GM21526 (cell line): ENCODE results near the gene UBE2O.
"Not testable (repeated sequence)": the region's sequence is repeated elsewhere in the genome, so short reads cannot be mapped to it uniquely, and the experiment has no call there.

Experiments used
- ATAC-seq: cut with Tn5 transposase; IDR thresholded peaks from one replicate; pipeline ENCODE4 v1.9.1; 2021; ENCODE audit warnings: moderate library complexity; ENCODE audit not compliant: unreplicated experiment, low FRiP score

Gene UBE2O

DNA sequence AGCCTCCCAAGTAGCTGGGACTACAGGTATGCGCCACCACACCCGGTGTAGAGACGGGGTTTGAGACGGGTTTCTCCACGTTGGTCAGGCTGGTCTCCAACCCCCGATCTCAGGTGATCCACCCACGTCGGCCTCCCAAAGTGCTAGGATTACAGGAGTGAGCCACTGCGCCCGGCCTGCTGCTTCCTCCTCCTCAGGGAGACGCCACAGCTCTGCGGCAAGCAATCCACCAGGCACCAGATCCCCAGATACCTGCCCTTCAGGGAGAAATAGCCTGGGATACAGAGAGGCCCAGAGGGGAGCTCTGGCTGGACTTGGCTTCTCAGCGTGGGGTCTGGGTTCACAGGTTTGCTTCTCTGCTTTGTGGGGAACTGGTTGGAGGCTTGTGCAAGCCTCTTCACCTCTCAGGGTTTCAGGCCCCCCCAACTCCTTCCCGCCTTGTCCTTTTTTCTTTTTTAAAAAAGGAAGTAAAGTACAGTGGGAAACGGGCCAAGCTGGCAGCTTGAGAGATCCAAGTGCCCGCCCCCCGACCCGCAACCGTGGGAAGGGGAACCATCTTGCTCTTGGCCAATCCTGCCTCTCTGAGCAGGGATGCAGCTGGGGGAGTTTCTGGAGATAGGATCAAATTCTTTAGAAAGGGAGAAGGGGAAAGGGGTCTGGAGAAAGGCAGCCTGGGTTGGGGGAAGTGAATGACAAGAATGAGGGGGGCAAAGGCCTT lies 71.2 kb downstream of the UBE2O start:
- ATAC-seq, result no peak

DNA sequence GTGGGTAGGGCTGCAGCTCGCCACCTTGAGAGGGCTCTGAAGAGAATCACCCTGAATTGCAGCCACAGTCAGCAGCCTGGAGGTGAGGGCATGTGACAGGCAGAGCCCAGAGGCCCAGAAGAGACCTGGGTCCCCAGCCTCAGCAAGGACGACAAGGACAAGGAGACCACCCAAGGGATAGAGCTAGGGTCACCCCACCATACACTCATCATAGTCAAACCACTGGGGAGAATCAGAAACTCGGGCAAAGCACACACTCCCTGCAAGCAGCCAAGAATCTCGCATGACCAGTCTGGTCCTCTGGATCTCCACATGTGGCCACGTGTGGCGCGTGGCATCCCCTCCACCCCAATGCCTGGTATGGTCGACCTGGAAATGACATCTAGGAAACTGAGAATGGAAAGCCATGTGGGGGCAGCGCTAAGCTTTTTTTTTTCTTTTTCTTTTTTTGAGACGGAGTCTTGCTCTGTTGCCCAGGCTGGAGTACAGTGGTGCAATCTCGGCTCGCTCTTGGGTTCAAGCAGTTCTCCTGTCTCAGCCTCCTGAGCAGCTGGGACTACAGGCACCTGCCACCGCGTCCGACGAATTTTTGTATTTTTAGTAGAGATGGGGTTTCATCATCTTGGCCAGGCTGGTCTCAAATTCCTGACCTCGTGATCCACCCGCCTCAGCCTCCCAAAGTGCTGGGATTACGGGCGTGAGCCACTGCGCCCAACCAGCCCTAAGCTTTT lies 73.1 kb downstream of the UBE2O start:
- ATAC-seq, result no peak

DNA sequence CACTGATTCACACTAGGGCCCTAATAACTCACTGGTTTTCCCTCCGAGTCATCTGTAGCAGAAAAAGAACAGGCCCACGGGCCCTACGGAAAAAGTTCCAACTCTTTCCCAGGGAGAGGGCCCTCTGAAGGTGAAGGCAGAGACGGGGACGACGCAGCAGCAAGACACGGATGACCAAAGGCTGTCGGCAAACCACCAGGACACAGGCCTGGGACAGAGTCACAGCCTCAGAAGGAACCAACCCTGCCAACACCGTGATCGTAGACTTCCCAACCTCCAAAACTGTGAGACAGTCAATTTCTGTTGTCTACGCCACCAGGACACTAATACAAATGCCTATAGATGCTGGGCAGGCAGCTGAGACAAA lies 73.7 kb downstream of the UBE2O start:
- no peak for ATAC-seq

DNA sequence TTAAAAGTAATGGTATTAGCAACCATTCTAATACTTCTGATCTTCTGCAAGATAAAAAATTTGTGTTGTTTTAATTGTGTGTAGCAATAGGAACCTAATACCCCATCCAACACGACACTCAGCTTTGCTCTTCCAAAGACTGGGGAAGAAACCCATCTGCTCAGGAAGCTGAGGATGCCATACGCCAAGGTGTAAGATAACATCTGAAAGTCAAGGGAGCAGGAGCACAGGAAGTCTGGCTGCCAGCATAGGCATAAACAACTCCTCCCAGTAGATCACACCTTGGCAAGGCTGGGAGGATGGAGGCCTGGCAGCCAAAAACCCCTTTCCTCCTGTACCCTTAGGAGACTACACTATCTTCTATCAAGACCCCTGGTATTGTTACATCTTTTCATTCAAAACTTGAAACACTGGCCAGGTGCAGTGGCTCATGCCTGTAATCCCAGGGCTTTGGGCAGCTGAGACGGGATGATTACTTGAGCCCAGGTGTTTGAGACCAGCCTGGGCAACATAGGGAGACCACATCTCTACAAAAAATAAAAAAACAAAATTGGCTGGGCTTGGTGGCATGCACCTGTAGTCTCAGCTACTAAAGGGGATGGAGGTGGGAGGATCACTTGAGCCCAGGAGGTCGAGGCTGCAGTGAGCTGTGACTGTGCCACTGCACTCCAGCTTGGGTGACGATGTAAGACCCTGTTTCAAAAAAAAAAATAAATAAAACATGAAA lies 74.2 kb downstream of the UBE2O start:
- ATAC-seq, result no peak

DNA sequence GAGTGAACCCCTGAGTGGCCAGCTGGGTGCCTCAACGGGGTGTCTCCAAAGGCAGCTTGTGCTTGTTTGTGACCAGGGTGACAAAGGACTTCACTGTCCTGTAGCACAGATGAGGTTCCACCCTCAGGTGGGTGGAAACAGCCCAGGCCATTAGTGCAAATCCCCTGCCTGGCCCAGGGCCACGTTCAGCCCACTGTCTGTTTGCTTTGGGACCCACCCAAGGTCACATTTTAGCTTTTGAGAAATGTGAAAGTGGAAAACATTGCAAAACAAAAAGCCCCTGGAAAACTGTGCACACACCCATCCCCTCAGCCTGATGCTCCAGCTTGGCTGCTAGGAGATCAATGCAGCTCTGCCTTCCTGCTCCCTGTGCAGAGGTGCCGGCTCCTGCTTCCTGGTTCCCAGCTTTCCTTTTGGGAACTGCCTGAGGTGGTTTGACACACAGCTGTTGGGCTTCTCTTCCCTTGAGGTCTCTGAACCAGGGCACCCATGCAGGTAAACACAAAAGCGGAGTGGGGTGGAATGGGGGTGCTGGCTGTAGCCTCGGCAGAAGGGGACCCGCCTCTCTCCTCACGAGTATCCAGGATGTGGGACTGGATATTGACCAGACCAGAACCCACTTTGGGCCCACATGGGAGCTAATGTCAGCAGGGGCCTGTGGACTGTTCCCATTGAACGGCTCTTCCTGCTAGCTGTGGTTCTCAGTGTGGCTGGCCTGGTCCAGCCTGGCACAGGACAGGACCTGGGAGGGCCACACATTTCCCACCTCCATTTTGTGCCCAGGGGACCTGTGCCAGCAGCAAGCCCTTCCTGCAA lies 76.4 kb downstream of the UBE2O start:
- ATAC-seq, result no peak

DNA sequence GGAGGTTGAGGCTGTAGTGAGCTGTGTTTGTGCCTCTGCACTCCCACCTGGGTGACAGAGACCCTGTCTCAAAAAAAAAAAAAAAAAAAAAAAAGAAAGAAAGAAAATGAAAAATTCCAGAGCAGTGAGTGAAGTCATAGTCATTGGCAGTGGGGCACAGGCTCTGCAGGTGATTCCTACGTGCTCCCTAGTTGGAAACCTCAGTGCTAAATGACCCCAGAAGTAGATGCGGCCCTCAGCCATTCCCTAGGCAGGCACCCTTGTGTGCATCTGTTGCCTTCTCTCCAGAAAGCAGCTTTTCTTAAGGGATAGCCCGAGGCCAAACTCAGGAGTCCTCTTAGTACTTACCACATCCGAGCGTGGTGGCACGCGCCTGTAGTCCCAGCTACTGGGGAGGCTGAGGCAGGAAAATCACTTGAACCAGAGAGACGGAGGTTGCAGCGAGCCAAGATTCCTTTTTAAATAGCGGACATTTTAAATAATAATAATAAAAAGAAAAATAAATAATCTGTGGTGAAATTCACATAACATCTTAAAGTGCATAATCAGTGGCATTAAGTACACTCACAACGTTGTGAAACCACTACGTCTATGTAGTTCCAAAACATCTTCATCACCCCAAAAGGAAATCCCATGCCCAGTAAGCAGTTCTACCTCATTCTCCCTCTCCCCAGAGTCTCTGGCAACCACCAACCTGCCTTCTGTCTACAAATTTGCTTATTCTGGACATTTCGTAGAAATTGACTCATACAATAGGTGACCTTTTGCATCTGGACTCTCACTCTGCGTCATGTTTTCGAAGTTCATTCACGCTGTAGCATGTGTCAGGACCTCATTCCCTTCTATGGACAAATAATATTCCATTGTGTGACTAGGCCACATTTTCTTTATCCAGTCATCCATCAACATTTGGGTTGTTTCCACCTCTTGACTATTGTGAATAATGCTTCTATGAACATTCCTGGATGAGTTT lies 81.0 kb downstream of the UBE2O start:
- ATAC-seq, result no peak

DNA sequence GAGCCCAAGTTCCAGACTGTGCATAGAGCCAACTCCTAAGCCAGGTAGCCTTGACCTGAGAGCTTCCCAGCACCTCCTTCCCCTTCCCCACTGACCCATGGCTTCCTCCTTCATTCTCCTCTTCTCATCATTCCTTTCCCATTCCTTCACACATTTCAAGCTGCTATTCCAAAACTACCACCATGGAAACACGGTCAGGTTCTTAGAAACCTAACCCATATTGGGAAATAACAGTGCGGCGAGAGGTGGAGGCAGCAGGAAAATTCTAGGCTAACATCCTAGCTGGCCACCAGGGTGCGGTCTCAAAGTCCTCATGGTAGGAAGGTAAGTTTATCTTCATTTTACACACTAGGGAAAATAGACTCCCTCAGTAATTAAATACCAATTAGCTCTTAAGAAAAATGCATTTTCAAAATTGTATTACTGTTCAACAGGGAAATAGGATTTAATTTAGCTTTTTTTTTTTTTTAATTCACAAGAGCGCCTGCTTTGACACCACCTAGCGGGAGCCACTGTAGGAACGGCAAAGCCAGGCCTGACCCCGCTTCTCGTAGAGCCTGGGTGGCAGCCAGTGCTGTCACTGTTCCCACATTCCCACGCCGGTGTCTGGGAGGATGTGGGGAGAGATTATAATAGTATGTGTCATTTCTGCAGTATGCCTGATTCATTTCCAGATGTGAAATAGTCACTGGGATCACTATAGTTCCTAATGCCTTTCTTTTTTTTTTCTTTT lies 82.5 kb downstream of the UBE2O start:
- ATAC-seq, result no peak

DNA sequence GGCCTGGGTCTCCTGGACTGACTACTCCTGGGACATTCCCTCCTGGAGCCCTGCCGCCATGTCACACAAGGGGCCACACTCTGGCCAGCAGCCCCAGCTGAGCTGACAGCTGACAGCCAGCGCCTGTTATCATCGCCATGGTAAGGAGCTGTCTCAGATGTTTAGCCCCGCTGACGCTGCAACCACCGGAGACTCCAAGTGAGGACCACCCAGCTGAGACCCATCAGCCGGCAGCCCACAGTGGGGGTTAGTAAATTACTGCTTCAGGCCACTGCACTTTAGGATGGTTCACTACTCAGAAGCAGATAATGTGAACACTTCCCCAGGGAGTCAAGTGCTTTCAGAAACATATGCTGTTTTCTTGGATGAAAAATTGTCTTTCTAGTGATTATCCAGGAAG lies 83.1 kb downstream of the UBE2O start:
- ATAC-seq, result no peak

DNA sequence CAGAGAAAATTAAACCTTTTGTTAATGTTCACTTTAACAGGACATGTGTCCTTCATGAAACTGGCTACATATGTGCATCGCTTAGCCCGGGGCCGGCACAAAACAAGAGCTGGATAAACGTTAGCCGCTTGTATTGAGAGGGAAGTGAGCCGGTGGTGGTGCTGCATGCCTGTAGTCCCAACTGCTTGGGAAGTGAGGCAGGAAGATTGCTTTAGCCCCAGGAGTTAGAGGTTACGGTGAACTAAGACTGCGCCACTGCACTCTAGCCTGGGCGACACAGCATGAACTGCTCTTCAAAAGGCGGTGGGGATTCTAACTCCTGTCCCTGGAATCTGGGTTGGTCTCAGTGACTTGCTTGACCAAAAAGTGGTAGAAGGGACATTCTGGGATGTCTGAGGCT lies 83.6 kb downstream of the UBE2O start:
- ATAC-seq, result no peak

DNA sequence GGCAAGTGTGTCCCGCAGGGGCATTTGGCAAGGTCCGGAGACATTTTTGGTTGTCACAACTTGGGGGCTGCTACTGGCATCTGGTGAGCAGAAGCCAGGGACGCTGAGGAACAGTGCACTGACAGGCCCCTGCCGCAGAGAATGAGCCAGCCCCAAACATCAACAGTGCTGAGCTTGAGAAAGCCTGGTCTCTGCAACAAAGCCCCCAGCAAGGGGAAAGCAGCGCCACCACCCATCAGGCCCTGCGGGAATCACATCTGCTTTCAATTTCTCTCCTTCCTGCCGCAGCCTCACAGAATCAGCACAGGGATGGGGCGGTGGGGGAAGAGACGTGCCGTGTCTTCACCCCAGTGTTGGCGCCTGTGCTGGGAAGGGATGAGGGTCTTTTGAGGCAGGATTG lies 84.4 kb downstream of the UBE2O start:
- ATAC-seq, result no peak

DNA sequence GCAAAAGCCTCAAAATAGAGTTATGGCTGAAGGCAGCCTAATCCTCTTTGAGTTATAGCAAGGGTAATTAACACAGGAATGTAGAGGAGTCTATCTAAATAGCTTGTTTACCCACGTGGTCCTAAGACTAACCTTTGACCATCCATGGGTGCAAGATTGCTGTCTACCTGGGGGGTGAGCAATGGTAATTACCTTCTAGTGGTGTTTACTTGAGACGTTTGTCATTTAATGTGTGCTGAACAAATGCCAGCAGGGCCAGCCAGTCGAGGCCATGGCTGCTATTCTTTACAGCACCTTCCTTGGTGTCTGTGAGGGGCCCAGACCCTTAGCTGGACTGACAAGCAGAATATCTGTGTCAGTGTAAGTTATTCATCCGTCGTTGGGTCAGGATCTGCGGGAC lies 85.3 kb downstream of the UBE2O start:
- ATAC-seq, result no peak

DNA sequence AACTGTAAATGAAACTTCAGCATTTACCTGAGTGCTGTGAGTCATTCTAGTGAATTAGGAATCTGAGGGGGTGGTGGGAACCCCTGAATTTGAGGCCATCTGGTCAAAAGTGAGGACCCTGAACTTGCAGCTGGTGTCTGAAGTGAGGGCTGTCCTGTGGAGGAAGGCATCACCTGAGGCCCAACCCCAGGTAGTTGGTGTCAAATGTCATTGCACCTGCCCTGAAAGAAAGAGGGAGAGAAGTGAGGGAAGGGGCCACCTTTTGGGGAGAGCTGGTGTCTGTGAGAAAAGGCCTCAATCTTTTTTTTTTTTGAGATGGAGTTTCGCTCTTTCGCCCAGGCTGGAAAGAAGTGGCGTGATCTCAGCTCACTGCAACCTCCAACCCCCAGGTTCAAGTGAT lies 86.7 kb downstream of the UBE2O start:
- no peak for ATAC-seq

DNA sequence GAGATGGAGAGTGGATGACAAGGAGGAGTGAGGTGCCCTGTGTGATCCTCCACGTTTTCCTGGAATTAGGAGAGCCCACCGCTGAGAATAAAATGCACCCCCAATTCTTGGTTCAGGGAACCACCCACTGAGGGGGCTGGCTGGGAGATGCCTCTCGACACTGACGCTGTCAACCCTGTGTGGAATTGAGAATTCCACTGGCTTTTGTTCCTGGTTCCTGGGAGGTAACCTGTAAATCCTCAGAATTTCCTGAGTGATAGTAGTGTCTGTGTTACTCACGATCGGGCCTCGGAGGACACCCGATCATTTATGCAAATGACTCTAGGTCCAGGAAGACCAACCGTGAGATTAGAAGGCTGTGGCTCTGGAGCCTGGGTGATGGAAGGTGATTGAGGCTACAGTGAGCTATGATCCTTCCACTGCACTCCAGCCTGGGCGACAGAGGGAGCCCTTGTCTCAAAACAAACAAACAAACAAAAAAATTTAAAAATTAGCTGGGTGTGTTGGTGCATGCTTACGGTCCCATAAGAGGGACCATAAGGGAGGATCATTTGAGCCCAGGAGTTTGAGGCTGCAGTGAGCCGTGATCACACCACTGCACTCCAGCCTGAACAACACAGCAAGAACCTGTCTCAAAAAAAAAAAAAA lies 87.6 kb downstream of the UBE2O start:
- no peak for ATAC-seq

DNA sequence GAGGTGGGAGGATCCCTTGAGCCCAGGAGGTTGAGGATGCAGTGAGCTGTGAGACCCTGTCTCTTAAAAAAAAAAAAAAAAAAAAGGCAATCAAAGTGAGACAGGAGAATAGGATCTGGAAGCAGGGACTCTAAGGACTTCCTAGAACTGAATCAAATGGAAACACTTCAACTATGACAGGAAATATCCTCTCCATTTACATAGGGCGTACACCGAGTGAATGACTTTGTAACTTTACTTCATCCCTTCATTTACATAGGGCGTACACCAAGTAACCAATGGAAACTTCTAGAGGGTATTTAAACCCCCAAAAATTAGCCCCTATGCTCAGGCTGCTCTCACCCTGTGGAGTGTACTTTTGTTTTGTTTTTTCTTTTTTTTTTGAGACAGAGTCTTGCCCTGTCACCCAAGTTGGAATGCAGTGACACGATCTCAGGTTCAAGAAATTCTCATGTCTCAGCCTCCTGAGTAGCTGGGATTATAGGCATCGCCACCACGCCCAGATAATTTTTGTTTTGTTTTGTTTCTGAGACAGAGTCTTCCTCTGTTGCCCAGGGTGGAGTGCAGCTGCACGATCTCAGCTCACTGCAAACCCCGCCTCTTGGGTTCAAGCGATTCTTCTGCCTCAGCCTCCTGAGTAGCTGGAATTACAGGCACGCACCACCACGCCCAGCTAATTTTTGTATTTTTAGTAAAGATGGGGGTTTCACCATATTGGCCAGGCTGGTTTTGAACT lies 89.7 kb downstream of the UBE2O start:
- no peak for ATAC-seq

DNA sequence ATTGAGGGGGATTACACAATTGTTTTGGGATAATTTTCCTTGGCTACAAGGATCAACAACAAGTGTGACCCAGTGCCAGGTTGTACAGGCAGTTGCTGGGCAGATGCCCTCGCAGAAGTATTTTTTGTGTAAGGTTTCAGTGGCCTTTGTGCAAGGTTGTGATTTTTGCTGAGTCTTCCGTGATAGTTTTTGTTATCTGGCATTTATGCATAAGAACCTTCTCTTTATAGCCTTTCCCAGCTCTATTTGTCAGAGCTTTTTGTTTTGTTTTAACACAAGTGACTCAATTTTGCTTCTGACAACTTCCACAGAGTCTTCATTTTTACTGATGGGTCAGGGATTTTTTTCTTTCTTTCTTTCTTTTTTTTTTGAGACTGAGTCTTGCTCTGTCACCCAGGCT lies 92.5 kb downstream of the UBE2O start:
- no peak for ATAC-seq

DNA sequence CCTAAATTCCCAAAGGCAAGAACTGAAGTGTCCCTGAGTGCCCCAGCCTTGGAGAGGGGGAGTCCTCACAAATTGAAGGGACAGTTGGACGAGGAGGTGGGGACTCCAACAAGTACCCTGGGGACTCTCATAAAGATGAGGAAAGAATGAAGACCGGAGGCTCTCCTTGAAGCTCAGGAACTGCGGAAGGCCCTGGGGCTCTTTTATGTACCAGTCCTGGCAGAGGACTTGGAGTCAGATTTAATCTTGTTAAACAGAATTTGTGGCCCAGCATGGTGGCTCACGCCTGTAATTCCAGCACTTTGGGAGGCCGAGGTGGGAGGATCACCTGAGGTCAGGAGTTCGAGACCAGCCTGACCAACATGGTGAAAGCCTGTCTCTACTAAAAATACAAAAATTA lies 93.2 kb downstream of the UBE2O start:
- not testable (repeated sequence) for ATAC-seq

DNA sequence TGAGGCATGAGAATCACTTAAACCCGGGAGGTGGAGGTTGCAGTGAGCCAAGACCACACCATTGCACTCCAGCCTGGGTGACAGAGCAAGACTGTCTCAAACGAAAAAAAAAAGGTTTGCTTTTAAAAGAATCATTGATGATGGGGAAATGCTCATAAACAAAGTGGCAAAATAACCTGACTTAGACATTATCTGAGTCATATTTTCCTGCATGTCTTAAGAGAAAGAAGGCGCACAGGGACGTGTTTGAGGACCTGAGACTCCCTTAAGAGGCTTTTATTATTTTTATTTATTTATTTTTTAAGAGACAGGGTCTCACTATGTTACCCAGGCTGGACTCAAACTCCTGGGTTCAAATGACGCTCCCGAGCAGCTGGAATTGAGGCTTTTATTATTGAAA lies 93.6 kb downstream of the UBE2O start:
- ATAC-seq, result no peak

DNA sequence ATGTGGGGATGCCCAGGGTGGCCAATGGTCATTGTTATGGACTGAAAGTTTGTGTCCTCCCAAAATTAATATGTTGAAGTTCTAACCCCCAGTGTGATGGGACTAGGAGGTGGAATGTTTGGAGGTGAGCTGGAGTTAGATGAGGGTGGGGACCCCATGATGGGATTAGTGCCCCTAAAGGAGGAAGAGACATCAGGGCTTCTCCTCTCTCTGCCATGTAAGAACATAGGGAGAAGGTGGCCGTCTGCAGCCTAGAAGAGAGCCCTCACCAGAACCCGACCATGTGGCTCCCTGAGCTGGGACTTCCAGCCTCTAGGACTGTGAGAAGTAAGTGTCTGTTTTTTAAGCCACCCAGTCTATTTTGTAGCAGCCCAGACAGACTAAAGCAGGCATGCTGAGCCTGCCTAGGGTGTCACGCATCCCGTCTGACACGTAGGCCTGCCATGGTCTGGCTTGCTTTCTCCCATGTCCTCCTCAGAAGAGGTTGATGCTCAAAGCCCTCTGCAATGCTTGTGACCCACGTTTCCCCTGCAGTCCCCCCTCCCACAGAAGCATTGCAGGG lies 95.3 kb downstream of the UBE2O start:
- ATAC-seq, result no peak
